ENCODE measurements around the gene LRPAP1. TPM values are rescaled to one million over a fixed set of nuclear protein-coding genes. Genes with fewer than 3 reads are reported as not detected.
A peak's percentile ranks its signal among the peaks of the same experiment; 100 is the strongest.
"Not testable (repeated sequence)": the region's sequence is repeated elsewhere in the genome, so short reads cannot be mapped to it uniquely, and the experiment has no call there.

Gene LRPAP1
- total RNA-seq, 1 experiment from 2014 or later, result 90.8 TPM

DNA sequence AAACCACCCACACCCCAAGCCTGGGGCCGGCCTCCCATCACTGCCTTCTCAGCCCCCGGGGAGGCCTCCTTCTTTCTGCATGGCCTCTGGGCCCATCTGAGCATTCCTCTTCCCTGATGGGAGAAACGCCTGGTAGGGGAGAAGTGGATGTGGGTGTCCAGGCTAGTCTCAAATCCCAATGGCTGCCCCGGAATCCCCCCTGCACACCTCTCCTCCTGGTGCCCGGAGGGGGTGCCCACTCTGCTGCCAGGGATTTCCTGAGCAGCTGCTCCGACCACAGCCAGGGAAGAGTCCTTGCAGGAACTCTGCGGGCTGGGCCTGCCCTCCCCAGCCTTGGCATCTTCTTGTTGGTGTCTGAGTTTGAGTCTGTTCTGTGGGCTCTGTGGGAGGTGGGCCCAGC, 19.1 kb upstream of the LRPAP1 start:
- H3K36me3 Mint-ChIP-seq; ATAC-seq; DNase-seq (ENCODE audit: low spot score); POLR2A ChIA-PET; H3K4me1 Mint-ChIP-seq; H3K4me3 Mint-ChIP-seq; H3K27me3 Mint-ChIP-seq (ENCODE audit: low read depth); H3K27ac Mint-ChIP-seq; H3K9me3 Mint-ChIP-seq: not testable (repeated sequence)
- CTCF ChIA-PET, result interaction anchor here (1.4 kb wide), 1 partner anchor 330 kb away, joined by 3 read pairs; no protein-coding TSS in a partner anchor

DNA sequence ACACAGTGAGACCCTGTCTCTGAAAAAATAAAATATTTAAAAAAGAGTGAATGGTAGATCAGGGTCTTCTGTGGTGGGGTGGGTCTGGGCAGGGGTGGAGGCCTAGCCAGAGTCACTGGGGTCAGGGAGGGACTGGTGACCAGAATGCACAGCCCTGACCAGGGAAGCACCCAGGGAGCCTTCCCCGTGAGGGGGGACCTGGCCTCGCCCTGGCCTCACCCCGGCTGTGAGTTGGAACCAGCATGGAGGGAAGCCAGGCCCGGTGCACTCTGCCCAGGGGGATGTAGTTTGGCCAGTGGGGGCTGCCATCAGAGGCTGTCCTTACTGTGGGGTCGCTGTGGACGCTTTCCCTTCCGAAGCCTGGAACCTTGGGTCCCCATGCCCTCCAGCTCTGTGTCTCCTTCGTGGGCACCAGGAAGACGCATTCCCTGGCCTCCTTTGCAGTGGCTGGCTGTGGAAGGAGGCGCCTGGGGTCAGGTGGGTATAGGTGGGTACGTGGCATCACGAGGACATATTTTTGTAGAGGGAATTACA, 18.6 kb upstream of the LRPAP1 start:
- not testable (repeated sequence) for ATAC-seq, H3K4me1 Mint-ChIP-seq

DNA sequence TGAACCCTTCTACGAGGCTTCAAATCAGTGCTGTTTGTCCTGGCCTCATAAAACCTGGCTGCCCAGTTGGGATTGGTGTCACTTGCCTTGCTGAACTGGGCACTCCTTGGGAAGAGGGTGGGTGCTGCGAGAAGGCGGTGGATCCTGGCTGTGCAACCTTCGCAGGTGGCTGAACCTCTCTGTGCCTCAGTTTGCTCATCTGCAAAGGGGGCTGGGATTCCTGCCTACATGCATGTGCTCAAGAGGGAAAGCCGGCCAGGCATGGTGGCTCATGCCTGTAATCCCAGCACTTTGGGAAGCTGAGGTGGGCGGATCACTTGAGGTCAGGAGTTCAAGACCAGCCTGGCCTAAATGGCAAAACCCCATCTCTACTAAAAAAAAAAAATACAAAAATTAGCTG, 17.8 kb upstream of the LRPAP1 start:
- POLR2A ChIA-PET; H3K9me3 Mint-ChIP-seq; ATAC-seq; H3K36me3 Mint-ChIP-seq; H3K27ac Mint-ChIP-seq; DNase-seq (ENCODE audit: low spot score); H3K27me3 Mint-ChIP-seq (ENCODE audit: low read depth); H3K4me1 Mint-ChIP-seq; H3K4me3 Mint-ChIP-seq: not testable (repeated sequence)
- CTCF ChIA-PET, result interaction anchor here (1.4 kb wide), 1 partner anchor 331 kb away, joined by 3 read pairs; no protein-coding TSS in a partner anchor

More for the DNA sequence above, 18.6 kb upstream of the LRPAP1 start:
- DNase-seq (ENCODE audit: low spot score); H3K4me3 Mint-ChIP-seq; H3K27ac Mint-ChIP-seq; H3K36me3 Mint-ChIP-seq; POLR2A ChIA-PET; H3K27me3 Mint-ChIP-seq (ENCODE audit: low read depth); H3K9me3 Mint-ChIP-seq: not testable (repeated sequence)
- CTCF ChIA-PET, result interaction anchor here (1.4 kb wide), 1 partner anchor 330 kb away, joined by 3 read pairs; no protein-coding TSS in a partner anchor

DNA sequence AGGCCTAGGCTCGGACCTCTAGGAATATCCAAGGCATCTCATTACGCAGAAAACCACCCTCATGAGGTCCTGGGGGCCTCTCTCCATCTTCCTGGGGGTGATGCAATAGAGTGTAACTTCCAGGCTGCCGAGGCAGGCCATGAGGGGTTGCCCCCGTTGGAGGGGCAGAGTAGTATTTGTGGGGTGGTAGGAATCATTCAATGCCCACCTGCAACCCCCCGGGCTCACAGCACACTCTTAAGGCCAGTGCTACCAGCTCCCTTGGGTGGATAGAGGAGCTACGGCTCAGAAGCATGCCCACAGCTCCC, 17.4 kb upstream of the LRPAP1 start:
- H3K36me3 Mint-ChIP-seq; POLR2A ChIA-PET; ATAC-seq; H3K27me3 Mint-ChIP-seq (ENCODE audit: low read depth); H3K9me3 Mint-ChIP-seq; DNase-seq (ENCODE audit: low spot score); H3K27ac Mint-ChIP-seq; H3K4me3 Mint-ChIP-seq; H3K4me1 Mint-ChIP-seq; CTCF ChIA-PET: not testable (repeated sequence)
- TF ChIP-seq GABPB1 (CRISPR knock-in tag; IDR thresholded peaks at IDR 0.05), result 0 out of 2 replicates have a peak, but pooled peaks have one; percentile 26

DNA sequence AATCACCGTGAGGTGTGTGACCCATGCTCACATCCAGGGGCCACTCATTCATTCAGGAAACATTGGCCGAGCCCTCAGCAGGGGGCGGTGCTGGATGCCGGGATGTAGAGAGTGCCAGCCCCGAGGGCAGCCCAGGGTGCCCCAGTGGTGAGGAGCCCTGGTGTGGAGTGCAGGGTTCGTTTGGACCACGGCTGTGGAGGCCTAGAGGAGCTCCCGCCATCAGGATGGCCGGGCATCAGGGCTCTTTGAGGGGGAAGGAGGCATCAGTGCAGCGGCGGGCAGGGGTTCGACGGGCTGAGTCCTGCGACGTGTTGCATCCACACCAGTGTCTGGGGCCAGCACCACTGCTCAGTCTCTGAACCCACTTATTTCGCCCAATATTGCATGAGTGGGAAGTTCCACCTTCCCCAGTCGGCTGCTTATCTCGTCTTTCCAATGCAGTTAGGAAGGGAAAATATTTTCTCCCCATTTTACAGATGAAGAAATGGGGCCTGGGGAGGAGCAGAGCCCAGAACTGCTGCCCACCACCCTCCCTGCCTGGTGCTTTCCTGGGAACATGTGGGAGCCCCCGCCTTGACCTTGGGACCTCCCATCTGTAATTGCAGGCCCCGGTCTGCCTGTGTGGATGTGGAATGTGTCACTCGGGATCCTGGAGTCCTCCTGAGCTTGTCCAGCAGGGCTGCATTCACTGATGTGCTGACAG, 16.9 kb upstream of the LRPAP1 start:
- POLR2A ChIA-PET; H3K9me3 Mint-ChIP-seq; CTCF ChIA-PET; H3K4me3 Mint-ChIP-seq; H3K36me3 Mint-ChIP-seq; H3K27ac Mint-ChIP-seq; H3K4me1 Mint-ChIP-seq; H3K27me3 Mint-ChIP-seq (ENCODE audit: low read depth); DNase-seq (ENCODE audit: low spot score); ATAC-seq: not testable (repeated sequence)

DNA sequence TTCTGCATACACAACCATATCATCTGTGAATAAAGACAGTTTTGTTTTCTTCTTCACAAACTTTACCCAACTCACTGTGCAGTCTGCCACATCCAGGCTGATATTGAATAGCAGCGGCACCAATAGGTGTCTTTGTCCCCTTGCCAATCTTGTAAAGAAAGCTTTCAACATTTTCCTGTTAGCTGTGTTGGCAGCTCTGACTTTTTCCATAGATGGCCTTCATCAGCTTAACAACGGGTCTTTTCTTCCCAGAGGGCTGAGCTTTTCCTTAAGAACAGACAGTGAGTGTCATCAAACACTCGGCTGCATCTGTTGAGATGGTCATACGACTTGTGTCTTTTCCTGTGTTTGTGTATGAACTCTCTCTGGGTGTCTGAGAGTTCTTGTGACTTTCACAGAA, 14.5 kb upstream of the LRPAP1 start:
- H3K4me3 Mint-ChIP-seq; H3K27me3 Mint-ChIP-seq (ENCODE audit: low read depth); H3K36me3 Mint-ChIP-seq; POLR2A ChIA-PET; H3K27ac Mint-ChIP-seq; H3K4me1 Mint-ChIP-seq; CTCF ChIA-PET; DNase-seq (ENCODE audit: low spot score); H3K9me3 Mint-ChIP-seq; ATAC-seq: not testable (repeated sequence)

DNA sequence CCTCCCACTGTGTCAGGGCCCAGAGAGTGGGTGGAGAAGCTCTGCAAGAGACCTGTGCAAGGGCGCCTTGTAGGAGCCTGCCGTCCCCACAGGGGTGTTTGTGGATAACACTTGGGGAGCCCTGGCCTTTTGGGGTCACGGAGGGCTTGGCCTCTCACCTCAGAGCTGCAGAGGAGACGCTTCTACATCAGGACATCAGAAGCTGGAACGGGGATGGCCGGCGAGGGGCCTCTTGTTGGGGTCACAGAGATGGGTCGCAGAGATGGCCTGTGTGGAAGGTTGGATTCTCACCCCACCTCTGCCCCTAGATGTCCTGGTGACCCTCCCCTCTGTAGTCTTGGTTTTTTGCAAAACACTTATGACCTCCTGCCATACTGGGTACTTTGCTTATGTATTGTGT, 13.1 kb upstream of the LRPAP1 start:
- CTCF ChIA-PET; H3K27me3 Mint-ChIP-seq (ENCODE audit: low read depth): not testable (repeated sequence)

DNA sequence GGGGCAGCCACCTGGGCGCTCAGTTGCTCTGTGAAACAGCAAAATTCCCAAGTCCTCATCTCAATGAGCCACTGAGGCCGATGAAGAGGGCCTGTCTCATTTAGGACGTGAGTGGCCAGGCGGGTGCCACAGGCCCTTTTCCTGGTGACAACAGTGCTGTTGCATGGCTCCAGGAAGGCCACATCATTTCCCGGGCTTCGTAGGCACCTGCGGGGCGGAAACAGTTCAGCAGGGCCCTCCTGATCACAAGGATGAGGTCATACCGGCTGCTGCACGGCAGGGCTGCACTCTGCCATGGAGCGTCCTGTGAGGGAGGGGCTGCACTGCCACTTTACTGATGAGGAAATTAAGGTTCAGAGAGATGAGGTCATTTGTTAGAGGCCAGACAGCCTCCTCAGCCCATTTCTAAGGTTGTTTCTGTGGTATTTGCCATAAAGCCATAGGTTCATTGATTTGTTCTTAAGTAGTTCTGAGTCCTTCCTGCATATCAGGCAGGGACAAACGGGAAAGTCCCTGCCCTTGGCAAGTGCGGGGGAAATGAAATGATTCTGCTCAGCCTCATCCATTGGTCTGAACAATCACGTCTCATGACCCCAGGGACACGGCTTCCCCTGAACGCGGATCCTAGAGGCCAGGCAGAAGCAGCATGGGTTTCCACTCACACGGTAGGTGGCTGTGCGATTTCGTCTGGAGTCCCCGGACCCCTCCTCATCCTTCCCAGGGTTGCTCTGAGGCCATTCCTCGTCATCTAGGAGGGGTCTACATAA, 12.2 kb upstream of the LRPAP1 start:
- H3K36me3 Mint-ChIP-seq; H3K27me3 Mint-ChIP-seq (ENCODE audit: low read depth); H3K4me3 Mint-ChIP-seq; DNase-seq (ENCODE audit: low spot score); H3K9me3 Mint-ChIP-seq; POLR2A ChIA-PET; CTCF ChIA-PET; ATAC-seq; H3K27ac Mint-ChIP-seq; H3K4me1 Mint-ChIP-seq: not testable (repeated sequence)

More for the DNA sequence above, 13.1 kb upstream of the LRPAP1 start:
- ATAC-seq; H3K36me3 Mint-ChIP-seq; H3K9me3 Mint-ChIP-seq; H3K27ac Mint-ChIP-seq; H3K4me1 Mint-ChIP-seq; POLR2A ChIA-PET; H3K4me3 Mint-ChIP-seq; DNase-seq (ENCODE audit: low spot score): not testable (repeated sequence)

DNA sequence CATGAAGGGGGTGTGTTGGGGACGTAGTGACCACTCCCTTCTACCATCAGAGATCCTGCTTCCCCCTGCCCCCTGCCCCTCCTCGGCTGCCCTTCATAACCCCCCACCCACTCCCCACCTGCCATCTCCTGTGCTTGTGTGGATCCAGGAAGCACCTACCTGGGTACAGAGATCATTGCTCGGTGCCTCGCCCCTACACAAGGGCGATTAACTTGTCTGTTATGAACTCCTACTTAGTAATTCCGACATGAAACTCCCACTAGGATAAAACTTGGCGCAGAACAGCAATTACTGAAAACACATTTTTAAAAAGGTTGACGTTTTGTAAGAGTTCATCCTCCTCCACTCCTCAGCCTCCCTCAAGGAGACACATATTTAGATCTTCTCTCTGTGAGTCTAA, 11.2 kb upstream of the LRPAP1 start:
- H3K27me3 Mint-ChIP-seq (ENCODE audit: low read depth); DNase-seq (ENCODE audit: low spot score); H3K4me3 Mint-ChIP-seq; POLR2A ChIA-PET; CTCF ChIA-PET; H3K27ac Mint-ChIP-seq; H3K4me1 Mint-ChIP-seq; ATAC-seq; H3K36me3 Mint-ChIP-seq; H3K9me3 Mint-ChIP-seq: not testable (repeated sequence)

DNA sequence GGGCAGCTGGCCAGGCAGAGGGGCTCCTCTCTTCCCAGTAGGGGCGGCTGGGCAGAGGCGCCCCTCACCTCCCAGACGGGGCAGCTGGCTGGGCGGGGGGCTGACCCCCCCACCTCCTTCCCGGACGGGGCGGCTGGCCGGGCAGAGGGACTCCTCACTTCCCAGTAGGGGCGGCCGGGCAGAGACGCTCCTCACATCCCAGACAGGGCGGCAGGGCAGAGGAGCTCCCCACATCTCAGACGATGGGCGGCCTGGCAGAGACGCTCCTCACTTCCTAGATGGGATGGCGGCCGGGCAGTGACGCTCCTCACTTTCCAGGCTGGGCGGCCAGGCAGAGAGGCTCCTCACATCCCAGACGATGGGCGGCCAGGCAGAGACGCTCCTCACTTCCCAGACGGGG, 6.7 kb upstream of the LRPAP1 start:
- POLR2A ChIA-PET; H3K27ac Mint-ChIP-seq; DNase-seq (ENCODE audit: low spot score): not testable (repeated sequence)

DNA sequence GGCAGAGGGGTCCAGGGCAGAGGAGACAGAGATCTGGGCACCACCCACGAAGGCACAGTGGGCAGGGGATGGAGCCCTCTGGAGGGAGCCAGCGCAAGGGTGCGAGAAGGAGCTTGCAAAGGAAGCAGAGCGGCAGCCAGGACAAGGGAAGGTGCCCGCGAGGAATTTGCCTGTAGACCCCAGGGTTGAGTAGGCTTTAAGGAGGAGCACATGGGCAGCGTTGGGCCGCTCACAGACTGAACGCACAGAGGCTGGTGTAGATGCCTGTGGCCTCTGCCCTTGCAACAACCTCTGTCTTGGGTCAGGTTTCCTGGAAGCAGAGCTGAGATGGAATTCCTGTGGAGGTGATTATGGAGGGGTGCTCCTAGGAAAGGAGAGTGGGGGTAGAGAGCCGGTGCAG, 3.6 kb upstream of the LRPAP1 start:
- DNase-seq (ENCODE audit: low spot score); POLR2A ChIA-PET; H3K36me3 Mint-ChIP-seq; H3K27ac Mint-ChIP-seq; ATAC-seq; H3K9me3 Mint-ChIP-seq; CTCF ChIA-PET; H3K4me3 Mint-ChIP-seq: not testable (repeated sequence)
- H3K27me3 Mint-ChIP-seq (ENCODE audit: low read depth), result peaks cover 38% of the 10 kb centered on the region
- peaks cover 14% of the 10 kb centered on the region for H3K4me1 Mint-ChIP-seq

More for the DNA sequence above, 6.7 kb upstream of the LRPAP1 start:
- CTCF ChIA-PET, ATAC-seq, H3K4me3 Mint-ChIP-seq, H3K36me3 Mint-ChIP-seq, H3K4me1 Mint-ChIP-seq, H3K9me3 Mint-ChIP-seq: not testable (repeated sequence)
- peaks cover 27% of the 10 kb centered on the region for H3K27me3 Mint-ChIP-seq (ENCODE audit: low read depth)
